Astrocyte (in vitro differentiated cells and primary cell): Measurements from ENCODE around the gene CCNL2.

Experiments used
- CTCF ChIP-seq: IDR thresholded peaks from 2 replicates; pipeline ENCODE4 v1.5.1; 2011; ENCODE audit warnings: low read depth, mild to moderate bottlenecking, inconsistent platforms, low read length, moderate library complexity; ENCODE audit not compliant: insufficient read depth
- EZH2 ChIP-seq: IDR thresholded peaks from 2 replicates; pipeline ENCODE4 v1.6.1; 2012; ENCODE audit warnings: mild to moderate bottlenecking, low read length, inconsistent platforms; ENCODE audit not compliant: insufficient read depth

GRCh38 chr1:1401457-1402010 is 2.4 kb upstream of the CCNL2 start:
- TF ChIP-seq CTCF (no peak), EZH2 (no peak)
